Keratinocyte (primary cell): ENCODE measurements around the gene CTTNBP2.

Experiments used
- EZH2 ChIP-seq: IDR thresholded peaks from one replicate; pipeline ENCODE4 v1.6.1; 2012; ENCODE audit warnings: inconsistent platforms, mild to moderate bottlenecking, low read length, moderate library complexity
- TF ChIP-seq, protein P1 (sequence below), 3 experiments: IDR thresholded peaks in 1 of 3; conservative IDR thresholded peaks in 1 of 3; optimal IDR thresholded peaks in 1 of 3; 2 replicates in 2 of 3; 3 replicates in 1 of 3; pipeline versions ENCODE3 to v1.5.1; 2011; ENCODE audit warnings: low read length in 3 of 3, mild to moderate bottlenecking in 3 of 3, moderate library complexity in 2 of 3, control low read depth in 1 of 3, inconsistent platforms in 1 of 3; ENCODE audit not compliant: insufficient read depth in 2 of 3; ENCODE audit errors: extremely low read depth in 1 of 3

DNA sequence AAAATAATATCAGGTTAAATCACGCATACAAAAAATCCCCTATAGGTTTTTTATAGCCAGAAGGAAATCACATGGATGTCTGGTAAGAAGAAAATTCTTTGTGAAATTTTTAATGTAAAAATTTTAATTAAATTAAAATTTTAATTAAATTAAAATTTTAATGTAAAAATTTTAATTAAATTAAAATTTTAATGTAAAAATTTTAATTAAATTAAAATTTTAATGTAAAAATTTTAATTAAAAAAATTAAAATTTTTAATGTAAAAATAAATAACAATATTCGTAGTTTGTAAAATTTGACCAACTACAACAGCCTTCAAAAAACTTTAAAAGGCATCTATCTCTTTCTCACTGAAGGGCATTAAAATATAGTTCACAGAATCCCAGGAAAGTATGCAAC lies 61.5 kb downstream of the CTTNBP2 start:
- TF ChIP-seq, protein P1, sequence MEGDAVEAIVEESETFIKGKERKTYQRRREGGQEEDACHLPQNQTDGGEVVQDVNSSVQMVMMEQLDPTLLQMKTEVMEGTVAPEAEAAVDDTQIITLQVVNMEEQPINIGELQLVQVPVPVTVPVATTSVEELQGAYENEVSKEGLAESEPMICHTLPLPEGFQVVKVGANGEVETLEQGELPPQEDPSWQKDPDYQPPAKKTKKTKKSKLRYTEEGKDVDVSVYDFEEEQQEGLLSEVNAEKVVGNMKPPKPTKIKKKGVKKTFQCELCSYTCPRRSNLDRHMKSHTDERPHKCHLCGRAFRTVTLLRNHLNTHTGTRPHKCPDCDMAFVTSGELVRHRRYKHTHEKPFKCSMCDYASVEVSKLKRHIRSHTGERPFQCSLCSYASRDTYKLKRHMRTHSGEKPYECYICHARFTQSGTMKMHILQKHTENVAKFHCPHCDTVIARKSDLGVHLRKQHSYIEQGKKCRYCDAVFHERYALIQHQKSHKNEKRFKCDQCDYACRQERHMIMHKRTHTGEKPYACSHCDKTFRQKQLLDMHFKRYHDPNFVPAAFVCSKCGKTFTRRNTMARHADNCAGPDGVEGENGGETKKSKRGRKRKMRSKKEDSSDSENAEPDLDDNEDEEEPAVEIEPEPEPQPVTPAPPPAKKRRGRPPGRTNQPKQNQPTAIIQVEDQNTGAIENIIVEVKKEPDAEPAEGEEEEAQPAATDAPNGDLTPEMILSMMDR (optimal IDR thresholded peaks at IDR 0.05 in 1 of 3, IDR thresholded peaks at IDR 0.05 in 1 of 3, conservative IDR thresholded peaks at IDR 0.05 in 1 of 3; ENCODE audit: extremely low read depth in 1 of 3, insufficient read depth in 2 of 3, low read length in 3 of 3): no peak
- no peak for TF ChIP-seq EZH2
